Measurements from ENCODE around the gene DMKN. TPM values are rescaled to one million over a fixed set of nuclear protein-coding genes. Genes with fewer than 3 reads are reported as not detected.

The DMKN gene, protein sequence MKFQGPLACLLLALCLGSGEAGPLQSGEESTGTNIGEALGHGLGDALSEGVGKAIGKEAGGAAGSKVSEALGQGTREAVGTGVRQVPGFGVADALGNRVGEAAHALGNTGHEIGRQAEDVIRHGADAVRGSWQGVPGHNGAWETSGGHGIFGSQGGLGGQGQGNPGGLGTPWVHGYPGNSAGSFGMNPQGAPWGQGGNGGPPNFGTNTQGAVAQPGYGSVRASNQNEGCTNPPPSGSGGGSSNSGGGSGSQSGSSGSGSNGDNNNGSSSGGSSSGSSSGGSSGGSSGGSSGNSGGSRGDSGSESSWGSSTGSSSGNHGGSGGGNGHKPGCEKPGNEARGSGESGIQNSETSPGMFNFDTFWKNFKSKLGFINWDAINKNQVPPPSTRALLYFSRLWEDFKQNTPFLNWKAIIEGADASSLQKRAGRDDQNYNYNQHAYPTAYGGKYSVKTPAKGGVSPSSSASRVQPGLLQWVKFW
- total RNA-seq: 232 and 289 TPM in 2 replicates
- 220 and 329 TPM in 2 replicates for polyA plus RNA-seq

DNA sequence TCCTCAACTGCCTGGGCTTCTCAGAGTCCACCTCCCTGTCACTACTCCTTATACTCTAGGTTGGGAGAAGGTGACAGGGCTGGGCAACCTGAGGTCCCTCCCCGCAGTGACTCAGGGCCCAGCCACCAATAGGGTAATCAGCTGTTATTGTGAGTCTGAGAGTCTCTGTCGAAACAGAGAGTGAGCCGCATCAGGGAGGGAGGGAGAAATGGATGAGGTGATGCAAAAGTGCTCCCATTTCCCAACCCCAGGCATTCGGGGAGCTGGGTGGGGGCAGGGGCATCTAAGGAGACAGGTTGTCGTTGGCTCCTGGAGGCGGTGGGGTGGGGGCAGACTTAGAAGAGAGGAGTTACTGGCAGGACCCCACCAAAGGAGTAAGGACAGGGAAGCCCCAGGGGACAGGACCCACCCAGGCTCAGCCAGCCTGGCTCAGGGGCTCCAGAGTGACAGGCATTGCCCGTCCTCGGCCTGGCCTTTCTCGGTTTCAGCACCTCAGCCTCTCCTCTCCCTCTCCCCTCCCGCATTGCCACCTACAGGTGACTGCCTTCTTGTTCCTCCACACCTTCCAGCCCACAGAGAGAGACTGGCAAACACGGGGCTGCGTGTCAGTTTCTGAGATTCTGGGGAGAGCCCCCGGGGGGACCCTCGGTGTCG lies at the start of gene DMKN:
TSS of gene DMKN (minus strand) at position 22 of the 654 bp plus-strand sequence. CDS start 174 bp downstream, outside the sequence.
- TF ChIP-seq, protein P1, sequence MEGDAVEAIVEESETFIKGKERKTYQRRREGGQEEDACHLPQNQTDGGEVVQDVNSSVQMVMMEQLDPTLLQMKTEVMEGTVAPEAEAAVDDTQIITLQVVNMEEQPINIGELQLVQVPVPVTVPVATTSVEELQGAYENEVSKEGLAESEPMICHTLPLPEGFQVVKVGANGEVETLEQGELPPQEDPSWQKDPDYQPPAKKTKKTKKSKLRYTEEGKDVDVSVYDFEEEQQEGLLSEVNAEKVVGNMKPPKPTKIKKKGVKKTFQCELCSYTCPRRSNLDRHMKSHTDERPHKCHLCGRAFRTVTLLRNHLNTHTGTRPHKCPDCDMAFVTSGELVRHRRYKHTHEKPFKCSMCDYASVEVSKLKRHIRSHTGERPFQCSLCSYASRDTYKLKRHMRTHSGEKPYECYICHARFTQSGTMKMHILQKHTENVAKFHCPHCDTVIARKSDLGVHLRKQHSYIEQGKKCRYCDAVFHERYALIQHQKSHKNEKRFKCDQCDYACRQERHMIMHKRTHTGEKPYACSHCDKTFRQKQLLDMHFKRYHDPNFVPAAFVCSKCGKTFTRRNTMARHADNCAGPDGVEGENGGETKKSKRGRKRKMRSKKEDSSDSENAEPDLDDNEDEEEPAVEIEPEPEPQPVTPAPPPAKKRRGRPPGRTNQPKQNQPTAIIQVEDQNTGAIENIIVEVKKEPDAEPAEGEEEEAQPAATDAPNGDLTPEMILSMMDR (IDR thresholded peaks at IDR 0.05; ENCODE audit: low read depth, low read length): no peak
- H3K4me3 ChIP-seq: no peak within 1 kb of the TSS
- no peak within 1 kb of the TSS for H3K27ac ChIP-seq
- peak; percentile 31 to 76 for DNase-seq (ENCODE audit: low read depth in 1 of 2, low spot score in 1 of 2)
- H3K9me3 ChIP-seq (ENCODE audit: low read depth): no peaks in the 10 kb centered on the region
- no peaks in the 10 kb centered on the region for H3K36me3 ChIP-seq
- peaks cover 10% of the 10 kb centered on the region for H3K4me1 ChIP-seq (ENCODE audit: low read depth)
- H3K27me3 ChIP-seq: peaks cover 5% of the 10 kb centered on the region

DNA sequence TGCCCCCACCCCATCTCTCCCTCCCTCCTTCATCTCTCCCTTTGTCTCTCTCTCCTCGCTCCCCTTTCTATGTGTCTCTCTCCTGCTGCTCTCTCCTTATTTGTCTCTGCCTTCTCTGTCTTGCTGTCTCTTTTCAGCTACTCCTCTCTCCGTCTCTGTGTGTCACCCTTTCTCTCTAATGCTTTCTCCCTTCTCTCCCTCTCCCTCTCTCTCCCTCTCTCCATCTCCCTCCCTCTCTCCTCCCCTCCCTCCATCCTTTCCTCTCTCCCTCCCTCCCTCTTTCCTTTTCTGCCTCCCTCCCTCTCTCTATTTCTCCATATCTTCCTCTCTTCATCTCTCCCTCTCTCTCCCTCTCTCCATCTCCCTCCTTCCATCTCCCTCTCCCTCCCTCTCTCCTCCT lies 49.3 kb upstream of the DMKN start:
- no peaks in the 10 kb centered on the region for H3K36me3 ChIP-seq
- H3K27ac ChIP-seq: no peak overlapping the region
- no peak for DNase-seq (ENCODE audit: low read depth in 1 of 2, low spot score in 1 of 2)
- no peak overlapping the region for H3K4me3 ChIP-seq
- no peaks in the 10 kb centered on the region for H3K9me3 ChIP-seq (ENCODE audit: low read depth)
- TF ChIP-seq, protein P1 (IDR thresholded peaks at IDR 0.05; ENCODE audit: low read depth, low read length): no peak
- peaks cover 42% of the 10 kb centered on the region for H3K27me3 ChIP-seq
- H3K4me1 ChIP-seq (ENCODE audit: low read depth): no peaks in the 10 kb centered on the region

DNA sequence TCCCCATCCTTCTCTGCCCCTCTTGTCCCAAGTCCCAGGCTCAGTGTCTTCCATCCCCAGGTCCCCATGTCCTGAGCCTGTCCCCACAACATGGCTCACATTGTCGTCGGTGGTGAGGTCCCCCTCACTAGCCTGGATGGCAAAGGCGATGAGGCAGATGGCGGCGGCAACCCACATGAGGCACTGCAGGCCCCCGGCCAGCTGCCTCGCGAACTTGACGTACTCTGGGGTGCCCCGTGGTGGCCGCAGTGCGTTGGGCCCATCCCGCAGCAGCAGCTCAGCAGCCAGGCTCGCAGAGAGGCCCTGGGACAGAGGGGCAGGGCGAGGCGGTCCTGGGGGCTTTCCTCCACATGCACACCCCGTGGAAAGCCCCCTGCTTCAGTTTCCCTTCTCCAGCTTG lies 48.9 kb upstream of the DMKN start:
- Histone ChIP-seq H3K36me3 (no peaks in the 10 kb centered on the region), H3K9me3 (ENCODE audit: low read depth) (no peaks in the 10 kb centered on the region), H3K27me3 (peaks cover 42% of the 10 kb centered on the region), H3K27ac (no peak overlapping the region), H3K4me3 (no peak overlapping the region), H3K4me1 (ENCODE audit: low read depth) (no peaks in the 10 kb centered on the region)
- no peak for DNase-seq (ENCODE audit: low read depth in 1 of 2, low spot score in 1 of 2)
- TF ChIP-seq, protein P1 (IDR thresholded peaks at IDR 0.05; ENCODE audit: low read depth, low read length): no peak

DNA sequence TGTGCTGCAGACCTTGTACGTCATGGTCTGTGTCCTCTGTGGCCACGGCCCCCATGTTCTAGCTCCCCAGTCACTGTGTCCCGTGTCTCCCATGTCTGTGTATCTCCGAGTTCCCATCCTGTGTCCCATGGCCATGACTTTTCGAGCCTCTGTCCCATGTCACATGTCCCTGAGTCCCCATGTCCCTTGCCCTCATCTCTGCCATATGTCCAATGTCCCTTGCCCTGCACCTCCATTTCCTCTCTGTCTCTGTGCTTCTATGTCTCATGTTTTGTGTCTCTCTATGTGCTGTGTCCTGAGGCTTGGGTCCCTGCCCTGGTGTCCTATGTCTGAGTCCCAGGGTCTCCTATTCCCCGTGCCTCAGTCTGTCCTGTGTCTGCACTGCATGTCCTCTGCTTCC lies 48.0 kb upstream of the DMKN start:
- Histone ChIP-seq H3K4me3 (no peak overlapping the region), H3K27me3 (peaks cover 42% of the 10 kb centered on the region), H3K27ac (no peak overlapping the region), H3K4me1 (ENCODE audit: low read depth) (no peaks in the 10 kb centered on the region), H3K9me3 (ENCODE audit: low read depth) (no peaks in the 10 kb centered on the region), H3K36me3 (no peaks in the 10 kb centered on the region)
- DNase-seq (ENCODE audit: low read depth in 1 of 2, low spot score in 1 of 2): no peak
- TF ChIP-seq, protein P1 (IDR thresholded peaks at IDR 0.05; ENCODE audit: low read depth, low read length): no peak

DNA sequence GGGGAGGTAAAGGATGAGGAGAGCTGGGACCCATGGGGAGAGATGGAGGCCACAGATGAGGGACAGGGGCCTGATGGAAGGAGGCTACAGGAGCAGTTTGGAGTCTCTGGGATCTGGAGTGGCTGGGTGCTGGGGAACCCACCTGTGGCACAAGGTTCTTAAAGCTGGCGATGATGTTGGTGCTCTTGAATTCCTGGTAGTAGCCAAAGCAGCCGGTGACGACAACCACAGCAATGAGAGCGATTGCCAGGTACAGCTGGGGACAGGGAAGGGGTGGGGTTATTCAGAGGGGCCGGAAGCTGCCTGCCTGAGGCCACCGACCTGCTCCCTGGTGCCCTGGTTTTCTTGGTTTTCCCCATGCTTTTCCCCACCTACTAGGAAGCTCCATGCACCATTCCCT lies 47.2 kb upstream of the DMKN start:
- TF ChIP-seq, protein P1 (IDR thresholded peaks at IDR 0.05; ENCODE audit: low read depth, low read length): no peak
- no peaks in the 10 kb centered on the region for H3K9me3 ChIP-seq (ENCODE audit: low read depth)
- DNase-seq (ENCODE audit: low read depth in 1 of 2, low spot score in 1 of 2): no peak
- no peaks in the 10 kb centered on the region for H3K36me3 ChIP-seq
- H3K4me3 ChIP-seq: no peak overlapping the region
- H3K27me3 ChIP-seq: peaks cover 42% of the 10 kb centered on the region
- no peaks in the 10 kb centered on the region for H3K4me1 ChIP-seq (ENCODE audit: low read depth)
- H3K27ac ChIP-seq: no peak overlapping the region
